Astrocyte of the spinal cord (primary cell): ENCODE results near the gene TBX2.

Source experiments
- DNase-seq: peaks from one replicate; pipeline ENCODE4 v3.0.0; 2011; ENCODE audit warnings: low read depth, low spot score
- H3K4me3 ChIP-seq: 2 replicates; pipeline ENCODE4 v1.5.1; 2011; ENCODE audit warnings: low read depth, mild to moderate bottlenecking, low read length, moderate library complexity
- in situ Hi-C: cut with HindIII; loops from 2 replicates; pipeline ENCODE4 v1.10.0; 2017; ENCODE audit warnings: low sequenced_read_pairs
- TF ChIP-seq, protein P1 (sequence below): IDR thresholded peaks from 2 replicates; pipeline ENCODE4 v1.5.1; 2012; ENCODE audit warnings: low read depth, mild to moderate bottlenecking, low read length, inconsistent platforms

TBX2 gene

GRCh38 chr17:61382796-61383688 lies 16.6 kb upstream of the TBX2 start:
- TF ChIP-seq, protein P1, sequence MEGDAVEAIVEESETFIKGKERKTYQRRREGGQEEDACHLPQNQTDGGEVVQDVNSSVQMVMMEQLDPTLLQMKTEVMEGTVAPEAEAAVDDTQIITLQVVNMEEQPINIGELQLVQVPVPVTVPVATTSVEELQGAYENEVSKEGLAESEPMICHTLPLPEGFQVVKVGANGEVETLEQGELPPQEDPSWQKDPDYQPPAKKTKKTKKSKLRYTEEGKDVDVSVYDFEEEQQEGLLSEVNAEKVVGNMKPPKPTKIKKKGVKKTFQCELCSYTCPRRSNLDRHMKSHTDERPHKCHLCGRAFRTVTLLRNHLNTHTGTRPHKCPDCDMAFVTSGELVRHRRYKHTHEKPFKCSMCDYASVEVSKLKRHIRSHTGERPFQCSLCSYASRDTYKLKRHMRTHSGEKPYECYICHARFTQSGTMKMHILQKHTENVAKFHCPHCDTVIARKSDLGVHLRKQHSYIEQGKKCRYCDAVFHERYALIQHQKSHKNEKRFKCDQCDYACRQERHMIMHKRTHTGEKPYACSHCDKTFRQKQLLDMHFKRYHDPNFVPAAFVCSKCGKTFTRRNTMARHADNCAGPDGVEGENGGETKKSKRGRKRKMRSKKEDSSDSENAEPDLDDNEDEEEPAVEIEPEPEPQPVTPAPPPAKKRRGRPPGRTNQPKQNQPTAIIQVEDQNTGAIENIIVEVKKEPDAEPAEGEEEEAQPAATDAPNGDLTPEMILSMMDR: no peak
- no peak overlapping the region for H3K4me3 ChIP-seq
- in situ Hi-C loops: no loop called here
- DNase-seq: no peak

- H3K4me3 ChIP-seq: no peak overlapping the region
- TF ChIP-seq, protein P1: no peak
- in situ Hi-C loops: no loop called here
- DNase-seq: no peak
Measured at GRCh38 chr17:61383689-61384201, 15.9 kb upstream of the TBX2 start.

DNA sequence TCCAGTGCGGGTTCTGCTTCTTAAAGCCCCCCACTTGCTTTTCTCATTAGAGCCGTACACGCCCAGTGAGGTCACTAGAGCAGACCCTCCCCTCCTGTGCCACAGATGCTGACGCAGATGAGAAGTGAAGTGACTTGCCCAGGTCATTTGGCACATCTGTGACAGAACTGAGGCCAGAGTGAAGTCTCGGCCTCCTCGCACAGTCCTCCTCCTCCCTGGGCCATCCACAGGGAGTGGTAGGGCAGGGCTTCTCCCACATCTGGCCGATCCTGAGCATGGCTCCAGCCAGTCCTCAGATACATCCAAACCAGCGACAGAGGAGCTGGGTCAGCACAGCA lies 15.3 kb upstream of the TBX2 start:
- DNase-seq: no peak
- in situ Hi-C loops: no loop called here
- TF ChIP-seq, protein P1: no peak

GRCh38 chr17:61384692-61385576 lies 14.7 kb upstream of the TBX2 start:
- no peak for DNase-seq
- H3K4me3 ChIP-seq: no peak overlapping the region
- TF ChIP-seq, protein P1: no peak
- in situ Hi-C loops: no loop called here

More for the DNA sequence above, 15.3 kb upstream of the TBX2 start:
- no peak overlapping the region for H3K4me3 ChIP-seq

- H3K4me3 ChIP-seq: no peak overlapping the region
- in situ Hi-C loops: no loop called here
- DNase-seq: no peak
- TF ChIP-seq, protein P1: no peak
Measured at GRCh38 chr17:61385577-61386236, 13.9 kb upstream of the TBX2 start.

DNA sequence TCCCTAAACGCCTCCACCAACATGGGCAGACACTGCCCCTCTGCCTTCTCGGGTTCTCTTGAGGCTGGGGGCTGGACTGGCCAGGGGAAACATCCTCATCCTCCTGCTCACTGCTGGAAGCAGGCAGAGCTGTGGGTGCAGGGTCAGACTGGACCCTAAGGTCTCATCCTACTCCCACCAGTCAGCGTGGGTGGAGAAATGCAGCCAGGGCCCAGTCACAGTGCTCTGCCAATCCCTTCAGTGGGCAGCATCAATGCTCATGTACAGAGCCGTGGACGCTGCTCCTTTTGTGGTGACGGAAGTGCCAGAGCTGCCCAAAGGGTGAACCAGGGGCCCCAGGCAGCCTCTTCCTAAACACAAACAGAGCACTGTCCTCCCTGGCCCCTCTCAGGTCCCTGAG lies 13.4 kb upstream of the TBX2 start:
- TF ChIP-seq, protein P1: no peak
- H3K4me3 ChIP-seq: no peak overlapping the region
- no peak for DNase-seq
- in situ Hi-C loops: no loop called here
